ENCODE results near the gene PLSCR2. TPM values are rescaled to one million over a fixed set of nuclear protein-coding genes. Genes with fewer than 3 reads are reported as not detected.

PLSCR2 gene
- total RNA-seq, 3 donors from 2014 or later, result 0.82 to 2.8 (median 1.3) TPM

DNA sequence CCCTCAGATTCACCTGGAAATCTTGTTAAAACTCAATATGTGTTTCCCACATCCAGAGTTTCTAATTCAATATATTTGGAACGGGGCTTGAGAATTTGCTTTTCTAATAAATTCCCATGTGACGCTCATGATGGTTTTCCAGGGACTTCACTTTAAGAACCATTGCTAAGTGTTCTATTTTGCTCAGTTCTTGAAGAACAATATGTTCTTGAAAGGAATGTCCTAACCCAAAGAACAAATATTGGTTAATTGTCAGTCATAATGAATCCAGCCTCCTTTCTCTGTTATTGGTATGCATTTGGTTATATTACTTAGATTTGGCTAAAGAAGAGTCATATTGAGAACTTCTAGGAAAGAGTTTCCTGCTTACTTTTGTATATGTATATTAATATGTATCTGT lies 4.4 kb upstream of the PLSCR2 start:
- ATAC-seq (no peak), DNase-seq (no peak)
- Histone ChIP-seq H3K4me3 (no peak overlapping the region), H3K9me3 (no peaks in the 10 kb centered on the region), H3K36me3 (ENCODE audit: low read depth) (no peaks in the 10 kb centered on the region), H3K4me1 (ENCODE audit: low read depth) (no peaks in the 10 kb centered on the region)
- TF ChIP-seq CTCF (IDR thresholded peaks at IDR 0.05), result no peak
- intact Hi-C loops (cut with DNase I, micrococcal nuclease), result no loop called here

DNA sequence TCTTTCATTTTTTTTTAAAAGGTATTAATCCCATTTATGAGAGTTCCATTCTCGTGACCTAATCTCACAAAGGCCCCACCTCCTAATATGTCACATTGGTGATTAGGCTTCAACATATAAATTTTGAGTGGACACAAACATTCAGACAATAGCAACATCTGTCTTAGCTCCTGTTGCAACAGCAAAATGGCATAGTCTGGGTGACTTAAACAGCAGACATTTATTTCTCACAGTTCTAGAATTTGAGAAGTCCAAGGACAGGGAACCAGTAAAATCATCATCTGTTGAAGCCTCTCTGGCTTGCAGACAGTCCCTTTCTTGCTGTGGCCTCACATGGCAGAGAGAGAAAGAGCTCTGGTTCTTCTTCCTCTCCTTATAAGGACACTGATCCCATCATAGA lies 3.2 kb upstream of the PLSCR2 start:
- Histone ChIP-seq H3K4me1 (ENCODE audit: low read depth) (no peaks in the 10 kb centered on the region), H3K9me3 (no peaks in the 10 kb centered on the region), H3K36me3 (ENCODE audit: low read depth) (no peaks in the 10 kb centered on the region), H3K4me3 (no peak overlapping the region)
- DNase-seq, result no peak
- intact Hi-C loops (cut with DNase I, micrococcal nuclease), result no loop called here
- ATAC-seq, result no peak
- TF ChIP-seq CTCF (IDR thresholded peaks at IDR 0.05), result no peak

DNA sequence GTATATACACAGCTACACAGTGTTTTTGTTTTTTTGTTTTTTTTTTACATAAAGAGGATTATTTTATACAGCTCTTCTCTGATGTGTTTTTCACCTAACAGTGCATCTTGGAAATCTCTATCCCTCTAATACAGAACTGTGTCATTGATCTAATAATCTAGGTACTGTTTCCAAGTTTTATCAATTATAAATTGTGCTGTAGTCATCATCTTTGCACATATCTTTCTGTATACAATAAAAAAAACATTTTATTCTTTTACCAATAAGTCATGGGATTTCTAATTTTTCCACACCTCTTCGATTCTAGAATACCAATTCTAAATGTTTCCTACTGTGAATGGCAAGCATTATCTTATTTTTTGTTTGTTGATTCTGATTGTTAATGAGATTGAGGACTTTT lies 1.7 kb upstream of the PLSCR2 start:
- H3K4me1 ChIP-seq (ENCODE audit: low read depth), result no peaks in the 10 kb centered on the region
- no peaks in the 10 kb centered on the region for H3K36me3 ChIP-seq (ENCODE audit: low read depth)
- H3K4me3 ChIP-seq, result no peak overlapping the region
- TF ChIP-seq CTCF (IDR thresholded peaks at IDR 0.05), result no peak
- no peak for ATAC-seq
- intact Hi-C loops (cut with DNase I, micrococcal nuclease), result no loop called here
- H3K9me3 ChIP-seq, result no peaks in the 10 kb centered on the region
- DNase-seq, result no peak

DNA sequence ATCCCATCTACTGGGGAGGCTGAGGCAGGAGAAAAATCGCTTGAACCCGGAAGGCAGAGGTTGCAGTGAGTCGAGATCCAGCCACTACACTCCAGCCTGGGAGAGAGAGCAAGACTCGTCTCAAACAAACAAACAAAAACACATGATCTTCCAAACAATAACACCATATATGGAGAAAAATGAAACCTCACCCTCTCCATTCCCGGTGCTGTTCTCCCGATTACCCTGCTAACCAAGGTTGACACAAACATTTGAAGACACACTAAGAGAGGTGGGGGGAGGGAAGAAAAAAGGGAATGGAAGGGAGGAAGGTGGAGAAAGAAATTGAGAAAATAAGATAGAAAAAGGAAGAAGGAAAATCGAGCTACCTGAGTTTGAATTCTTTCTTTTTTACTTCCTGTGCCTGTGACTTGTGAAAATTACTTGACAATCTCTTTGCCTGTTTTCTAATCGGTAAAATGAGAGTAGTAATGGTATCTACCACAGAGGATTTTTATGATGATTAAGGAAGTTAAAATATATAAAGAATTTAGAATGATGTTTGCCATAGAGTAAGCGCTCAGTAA lies 1.1 kb upstream of the PLSCR2 start:
- DNase-seq (peak in 1 of 3 donors; percentile 16), ATAC-seq (no peak)
- H3K4me3 ChIP-seq, result no peak overlapping the region
- no peak for TF ChIP-seq CTCF (IDR thresholded peaks at IDR 0.05)
- intact Hi-C loops (cut with DNase I, micrococcal nuclease), result no loop called here
- no peaks in the 10 kb centered on the region for H3K36me3 ChIP-seq (ENCODE audit: low read depth)
- H3K9me3 ChIP-seq, result no peaks in the 10 kb centered on the region
- no peaks in the 10 kb centered on the region for H3K4me1 ChIP-seq (ENCODE audit: low read depth)

DNA sequence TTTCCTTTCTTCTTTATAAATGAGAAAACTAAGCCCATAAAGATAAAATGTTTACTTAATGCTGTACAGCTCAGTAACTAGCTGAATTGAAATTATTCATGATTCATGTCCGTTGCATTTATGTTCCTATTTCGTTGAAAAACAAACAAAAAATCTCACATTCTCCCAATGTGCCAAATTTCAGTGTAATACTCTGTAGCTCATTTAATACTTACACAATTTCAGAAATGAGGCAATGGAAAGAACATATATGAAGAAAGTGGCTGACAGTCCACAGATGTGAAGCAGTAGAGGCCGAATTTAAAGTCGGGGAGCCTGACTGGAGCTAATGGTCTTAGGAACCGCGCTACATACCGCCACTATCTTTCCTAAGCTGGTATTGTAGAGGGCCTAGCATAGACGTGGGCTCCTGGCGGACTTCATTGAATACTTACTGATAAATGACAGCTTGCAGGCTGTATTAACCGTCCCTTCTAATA lies 651 bp downstream of the PLSCR2 start:
- no peak overlapping the region for H3K4me3 ChIP-seq
- H3K36me3 ChIP-seq (ENCODE audit: low read depth), result no peaks in the 10 kb centered on the region
- intact Hi-C loops (cut with DNase I, micrococcal nuclease), result no loop called here
- no peak for ATAC-seq
- no peak for DNase-seq
- H3K4me1 ChIP-seq (ENCODE audit: low read depth), result no peaks in the 10 kb centered on the region
- no peak for TF ChIP-seq CTCF (IDR thresholded peaks at IDR 0.05)
- H3K9me3 ChIP-seq, result no peaks in the 10 kb centered on the region

GRCh38 chr3:146468234-146468633 lies 1.1 kb downstream of the PLSCR2 start:
- H3K9me3 ChIP-seq, result no peaks in the 10 kb centered on the region
- no peak for ATAC-seq
- H3K36me3 ChIP-seq (ENCODE audit: low read depth), result no peaks in the 10 kb centered on the region
- intact Hi-C loops (cut with DNase I, micrococcal nuclease), result no loop called here
- no peak for TF ChIP-seq CTCF (IDR thresholded peaks at IDR 0.05)
- H3K4me3 ChIP-seq, result no peak overlapping the region
- peak in 1 of 3 donors; percentile 32 for DNase-seq
- no peaks in the 10 kb centered on the region for H3K4me1 ChIP-seq (ENCODE audit: low read depth)
